ENCODE results near the gene CFAP92.

Gene CFAP92

GRCh38 chr3:128861491-128861890 is 132.4 kb downstream of the CFAP92 start:
- peaks cover 3% of the 10 kb centered on the region for H3K27me3 Mint-ChIP-seq (ENCODE audit: low read depth, poor library complexity)
- H3K36me3 Mint-ChIP-seq (ENCODE audit: low read depth) = peaks cover 38% of the 10 kb centered on the region
- TF ChIP-seq CTCF (IDR thresholded peaks at IDR 0.05) = no peak
- no peak overlapping the region for H3K27ac Mint-ChIP-seq
- H3K4me3 Mint-ChIP-seq = no peak overlapping the region
- no peak for DNase-seq
- peaks cover 59% of the 10 kb centered on the region for H3K9me3 Mint-ChIP-seq
- peaks cover 24% of the 10 kb centered on the region for H3K4me1 Mint-ChIP-seq
